GM12891 (cell line): ENCODE results near the gene EMC10.

Experiments used
- POLR2A ChIP-seq: IDR thresholded peaks from 2 replicates; pipeline ENCODE4 v1.6.1; 2011; ENCODE audit warnings: low read depth, low read length, control low read depth
- POLR2AphosphoS5 ChIP-seq: IDR thresholded peaks from 2 replicates; pipeline ENCODE4 v1.6.1; 2011; ENCODE audit warnings: low read depth, low read length, control low read depth
- POU2F2 ChIP-seq: IDR thresholded peaks from 2 replicates; pipeline ENCODE4 v1.6.1; 2011; ENCODE audit warnings: low read depth, mild to moderate bottlenecking, control low read depth, low read length, moderate library complexity
- SPI1 ChIP-seq: IDR thresholded peaks from 2 replicates; pipeline ENCODE4 v1.6.1; 2011; ENCODE audit warnings: low read depth, low read length, control low read depth
- TAF1 ChIP-seq: IDR thresholded peaks from 2 replicates; pipeline ENCODE4 v1.6.1; 2011; ENCODE audit warnings: low read depth, low read length, control low read depth

DNA sequence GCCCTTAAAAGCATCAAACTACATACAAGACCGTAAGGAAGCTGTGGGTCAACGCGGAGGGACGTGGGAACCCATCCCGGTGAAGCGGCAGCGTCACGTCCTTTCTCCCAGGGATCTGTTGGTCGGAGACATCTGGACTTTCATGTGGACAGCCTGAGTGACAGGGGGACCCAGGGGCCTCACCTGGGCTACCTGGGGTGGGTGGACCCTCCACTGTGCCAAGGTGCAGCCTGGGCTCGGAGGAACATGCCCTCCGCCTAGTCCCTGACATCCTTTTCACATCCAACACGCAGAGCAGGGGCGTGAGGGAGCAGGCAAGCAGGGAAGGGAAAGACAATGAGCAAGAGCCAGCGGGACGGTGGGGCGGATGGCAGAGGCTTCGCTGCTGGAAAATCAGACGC, 14.1 kb downstream of the EMC10 start:
- TF ChIP-seq POLR2A: no peak
- TF ChIP-seq POU2F2: no peak
- no peak for TF ChIP-seq POLR2AphosphoS5
- no peak for TF ChIP-seq SPI1
- TF ChIP-seq TAF1: no peak
